ENCODE data around the gene STXBP6.

DNA sequence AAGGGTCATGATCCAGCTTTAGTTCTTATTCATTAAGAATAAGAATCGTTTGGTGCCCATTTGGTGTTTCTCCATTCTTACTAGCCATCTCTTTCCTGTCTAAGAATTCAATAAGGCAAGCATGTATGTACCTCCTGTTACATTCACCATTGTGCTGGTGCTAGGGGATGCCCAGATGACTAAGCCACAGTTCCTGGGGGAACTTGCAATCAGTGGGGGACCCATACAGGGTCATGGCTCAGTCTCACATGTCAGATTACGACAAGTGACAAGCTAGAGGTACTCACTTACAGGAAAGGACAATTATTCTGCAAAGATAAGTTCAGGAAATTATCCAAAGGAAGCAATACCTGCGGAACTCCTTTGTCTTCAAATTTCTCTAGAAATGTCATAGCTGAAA is 125.4 kb downstream of the STXBP6 start:
- TF ChIP-seq, protein P1, sequence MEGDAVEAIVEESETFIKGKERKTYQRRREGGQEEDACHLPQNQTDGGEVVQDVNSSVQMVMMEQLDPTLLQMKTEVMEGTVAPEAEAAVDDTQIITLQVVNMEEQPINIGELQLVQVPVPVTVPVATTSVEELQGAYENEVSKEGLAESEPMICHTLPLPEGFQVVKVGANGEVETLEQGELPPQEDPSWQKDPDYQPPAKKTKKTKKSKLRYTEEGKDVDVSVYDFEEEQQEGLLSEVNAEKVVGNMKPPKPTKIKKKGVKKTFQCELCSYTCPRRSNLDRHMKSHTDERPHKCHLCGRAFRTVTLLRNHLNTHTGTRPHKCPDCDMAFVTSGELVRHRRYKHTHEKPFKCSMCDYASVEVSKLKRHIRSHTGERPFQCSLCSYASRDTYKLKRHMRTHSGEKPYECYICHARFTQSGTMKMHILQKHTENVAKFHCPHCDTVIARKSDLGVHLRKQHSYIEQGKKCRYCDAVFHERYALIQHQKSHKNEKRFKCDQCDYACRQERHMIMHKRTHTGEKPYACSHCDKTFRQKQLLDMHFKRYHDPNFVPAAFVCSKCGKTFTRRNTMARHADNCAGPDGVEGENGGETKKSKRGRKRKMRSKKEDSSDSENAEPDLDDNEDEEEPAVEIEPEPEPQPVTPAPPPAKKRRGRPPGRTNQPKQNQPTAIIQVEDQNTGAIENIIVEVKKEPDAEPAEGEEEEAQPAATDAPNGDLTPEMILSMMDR (IDR thresholded peaks at IDR 0.05; ENCODE audit: insufficient read depth, low read length) = no peak
- TF ChIP-seq REST (IDR thresholded peaks at IDR 0.05; ENCODE audit: insufficient replicate concordance, low read depth) (no peak), POLR2AphosphoS5 (IDR thresholded peaks at IDR 0.05; ENCODE audit: low read depth) (no peak), SPI1 (IDR thresholded peaks at IDR 0.05; ENCODE audit: borderline replicate concordance, low read depth) (no peak), GABPA (IDR thresholded peaks at IDR 0.05; ENCODE audit: low read depth) (no peak)
